NCI-H82 treated with DMSO at 0.1 percent for 48 hours (cell line): ENCODE data around the gene SMARCB1.

Experiments
- DNase-seq: peaks from one replicate; lab custom pipeline; 2025; ENCODE audit not compliant: unreplicated experiment; lab: John Stamatoyannopoulos, UW

Gene SMARCB1

GRCh38 chr22:23786752-23787599 lies at the start of gene SMARCB1:
Gene SMARCB1 (plus strand): TSS chr22:23786966. CDS start chr22:23787170, 204 bp downstream.
- peak; percentile 44 for DNase-seq

- no peak for DNase-seq
Measured at GRCh38 chr22:23737696-23738095, 49.1 kb upstream of the SMARCB1 start.

- no peak for DNase-seq
Measured at GRCh38 chr22:23742505-23743264, 44.1 kb upstream of the SMARCB1 start.

GRCh38 chr22:23743303-23743705 lies 43.5 kb upstream of the SMARCB1 start:
- no peak for DNase-seq

- DNase-seq, result no peak
Measured at GRCh38 chr22:23744001-23744400, 42.8 kb upstream of the SMARCB1 start.

- DNase-seq, result no peak
Measured at GRCh38 chr22:23744485-23744884, 42.3 kb upstream of the SMARCB1 start.

GRCh38 chr22:23745791-23746190 lies 41.0 kb upstream of the SMARCB1 start:
- DNase-seq, result no peak

GRCh38 chr22:23749841-23750301 lies 36.9 kb upstream of the SMARCB1 start:
- no peak for DNase-seq

GRCh38 chr22:23750367-23750713 lies 36.4 kb upstream of the SMARCB1 start:
- no peak for DNase-seq

- DNase-seq, result peak; percentile 17
Measured at GRCh38 chr22:23750714-23751440, 35.9 kb upstream of the SMARCB1 start, which contains the start of gene ZNF70. Gene ZNF70 (minus strand): TSS chr22:23751112. CDS start chr22:23745140, 5,972 bp downstream.

GRCh38 chr22:23751441-23751996 lies 35.2 kb upstream of the SMARCB1 start:
- DNase-seq, result no peak

- DNase-seq, result no peak
Measured at GRCh38 chr22:23752090-23752691, 34.6 kb upstream of the SMARCB1 start.

GRCh38 chr22:23752750-23753149 lies 34.0 kb upstream of the SMARCB1 start:
- DNase-seq, result no peak

GRCh38 chr22:23753385-23753784 lies 33.4 kb upstream of the SMARCB1 start:
- no peak for DNase-seq

GRCh38 chr22:23754220-23754919 lies 32.4 kb upstream of the SMARCB1 start, which contains the start of gene VPREB3:
Gene VPREB3 (minus strand): TSS chr22:23754425. CDS start chr22:23754363, 62 bp downstream.
- no peak for DNase-seq

GRCh38 chr22:23754980-23755636 lies 31.7 kb upstream of the SMARCB1 start:
- no peak for DNase-seq

GRCh38 chr22:23755711-23756110 lies 31.1 kb upstream of the SMARCB1 start:
- no peak for DNase-seq

- DNase-seq, result peak; percentile 89
Measured at GRCh38 chr22:23756891-23757290, 29.9 kb upstream of the SMARCB1 start.

GRCh38 chr22:23759566-23759965 lies 27.2 kb upstream of the SMARCB1 start:
- no peak for DNase-seq
